IPS DF 4.7 (cell line): ENCODE data around the gene GPR6.

Experiments
- DNase-seq: peaks from one replicate; pipeline ENCODE4 v3.0.0-alpha.2; 2013; ENCODE audit warnings: low spot score; ENCODE audit errors: extremely low read depth

The GPR6 gene, protein sequence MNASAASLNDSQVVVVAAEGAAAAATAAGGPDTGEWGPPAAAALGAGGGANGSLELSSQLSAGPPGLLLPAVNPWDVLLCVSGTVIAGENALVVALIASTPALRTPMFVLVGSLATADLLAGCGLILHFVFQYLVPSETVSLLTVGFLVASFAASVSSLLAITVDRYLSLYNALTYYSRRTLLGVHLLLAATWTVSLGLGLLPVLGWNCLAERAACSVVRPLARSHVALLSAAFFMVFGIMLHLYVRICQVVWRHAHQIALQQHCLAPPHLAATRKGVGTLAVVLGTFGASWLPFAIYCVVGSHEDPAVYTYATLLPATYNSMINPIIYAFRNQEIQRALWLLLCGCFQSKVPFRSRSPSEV

DNA sequence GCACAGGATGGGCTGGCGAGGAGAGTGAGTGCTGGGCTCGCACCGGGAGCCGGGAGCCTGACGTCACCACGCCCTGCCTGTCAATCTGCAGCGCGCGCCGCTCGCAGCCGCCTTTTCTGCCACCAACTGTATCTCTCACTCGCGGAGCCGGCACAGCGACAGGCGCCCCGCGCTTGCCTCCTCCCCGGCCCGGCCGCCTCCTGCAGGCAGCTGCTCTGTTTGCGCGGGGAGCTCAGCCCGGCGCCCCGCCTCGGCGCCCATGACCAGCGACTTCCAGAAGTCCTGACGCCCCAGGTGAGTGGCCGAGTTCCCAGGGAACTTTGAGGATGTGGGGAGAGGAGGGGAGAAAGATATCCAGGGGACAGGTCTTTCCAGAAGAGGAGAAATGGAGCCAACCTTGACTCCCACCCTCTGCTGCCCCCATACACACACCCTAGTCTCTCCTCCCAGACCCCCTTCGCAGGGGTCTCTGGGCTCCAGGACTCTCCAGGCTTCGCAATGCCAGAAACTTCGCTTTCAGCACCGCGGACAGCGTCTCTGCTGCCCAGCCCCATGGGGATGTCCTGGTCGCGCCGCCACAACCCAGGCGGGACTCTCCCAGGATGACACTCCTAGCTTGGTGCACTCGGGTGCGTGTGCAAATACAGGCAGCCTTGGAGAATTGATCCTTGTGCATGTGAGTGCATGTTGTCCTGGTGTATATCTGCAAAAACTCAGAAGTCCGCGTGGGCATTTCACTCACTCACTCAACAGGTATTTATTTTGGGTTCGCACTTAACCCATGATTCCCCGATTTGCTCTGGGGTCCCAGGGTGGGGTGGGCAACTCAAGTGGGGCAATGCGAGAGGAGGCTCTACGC is at the start of gene GPR6:
Gene GPR6 (plus strand): TSS at position 138 of the 859 bp plus-strand sequence. CDS start 802 bp downstream, outside the sequence.
- peak; percentile 76 for DNase-seq

DNA sequence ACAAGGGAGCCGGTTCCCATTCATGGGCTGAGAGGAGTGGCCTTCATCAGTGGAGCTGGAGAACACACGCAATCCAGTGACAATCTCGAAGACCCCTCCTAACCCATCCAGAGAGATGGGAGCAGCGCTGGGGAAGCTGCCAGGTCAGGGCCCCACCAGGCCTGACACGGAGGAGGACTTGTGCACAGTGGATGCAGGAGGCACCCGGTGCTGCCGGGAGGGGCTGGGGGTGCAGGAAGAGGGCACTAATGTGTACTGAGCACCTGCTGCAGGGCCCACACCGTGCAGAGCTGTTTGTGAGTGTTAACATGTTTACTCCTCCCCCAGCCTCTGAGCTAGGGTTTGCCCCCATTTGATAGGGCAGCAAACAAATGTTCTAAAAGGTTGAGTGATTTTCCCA is 43.8 kb upstream of the GPR6 start:
- no peak for DNase-seq

DNA sequence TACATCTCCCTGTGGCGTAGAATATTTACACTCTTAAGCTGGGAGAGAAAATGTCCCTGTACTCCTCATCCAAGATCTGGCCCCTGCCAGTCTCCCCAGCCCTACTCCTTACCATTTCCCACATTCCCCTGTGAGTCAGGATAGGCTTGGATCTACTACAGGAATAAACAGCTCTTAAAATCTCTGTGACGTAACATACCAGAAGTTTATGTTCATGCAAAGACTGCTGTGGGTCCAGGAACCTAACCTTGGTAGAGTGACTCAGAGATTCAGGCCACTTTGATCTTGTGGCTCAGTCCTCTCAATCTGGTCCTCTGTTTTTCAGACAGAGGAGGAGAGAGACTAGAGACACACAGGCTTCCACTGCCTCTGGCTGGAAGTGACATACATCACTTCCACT is 38.5 kb upstream of the GPR6 start:
- no peak for DNase-seq

DNA sequence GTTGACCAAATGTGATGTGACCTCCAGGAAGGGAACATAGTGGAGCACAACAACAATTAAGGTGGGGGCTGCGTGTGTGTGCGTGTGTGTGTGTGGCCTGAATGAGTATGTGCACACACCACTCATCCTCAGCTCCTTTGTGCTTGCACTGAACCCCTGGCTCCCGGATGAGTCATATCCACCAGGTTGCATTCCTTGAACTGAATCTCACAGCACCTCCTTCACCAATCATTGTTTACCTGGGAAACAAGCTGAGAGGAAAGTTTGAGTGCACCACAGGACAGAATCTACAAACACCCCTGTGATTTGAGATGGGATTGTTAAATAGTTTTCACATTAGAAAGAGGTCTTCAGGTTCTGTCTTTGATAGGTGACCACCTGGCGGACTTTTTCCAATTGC is 33.7 kb upstream of the GPR6 start:
- DNase-seq, result peak; percentile 97

DNA sequence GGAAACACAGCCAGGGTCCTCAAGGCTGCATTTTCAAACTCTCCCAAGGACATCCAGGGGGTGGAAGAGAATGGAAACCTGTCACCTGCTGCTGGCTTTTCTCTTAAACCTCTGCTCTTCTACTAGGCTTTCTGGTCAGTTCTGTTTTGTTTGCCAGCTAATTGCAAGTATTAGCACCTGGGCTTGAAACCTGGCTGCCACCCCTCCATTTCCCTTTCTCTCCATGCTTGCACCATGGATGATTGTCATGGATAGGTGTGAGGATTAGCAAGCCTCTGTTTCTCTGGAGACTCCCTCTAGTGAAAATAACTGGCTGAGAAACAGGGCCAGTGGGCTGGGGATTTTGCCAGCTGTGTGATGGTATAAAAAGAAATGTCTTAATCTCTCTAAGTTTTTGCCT is 33.0 kb upstream of the GPR6 start:
- DNase-seq, result no peak

DNA sequence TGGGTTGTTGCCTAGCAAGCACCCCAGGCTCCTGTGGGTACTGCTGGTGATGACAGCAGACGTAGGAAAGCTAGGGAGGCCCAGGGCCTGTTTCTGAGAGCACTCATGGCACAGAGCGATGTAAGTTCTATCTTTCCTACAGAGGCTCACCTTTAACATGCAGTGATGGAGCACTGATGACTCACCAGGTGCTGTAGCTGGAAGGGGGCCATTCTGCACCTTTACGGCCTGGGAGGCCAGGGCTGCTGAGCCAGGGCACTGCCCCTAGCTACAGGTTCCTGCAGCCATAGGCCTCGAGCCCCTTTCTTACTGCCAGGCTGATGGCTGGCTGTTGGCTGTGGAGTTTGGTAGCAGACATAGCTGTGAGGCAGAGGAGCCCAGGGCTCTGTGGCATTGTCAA is 31.1 kb upstream of the GPR6 start:
- DNase-seq, result no peak

DNA sequence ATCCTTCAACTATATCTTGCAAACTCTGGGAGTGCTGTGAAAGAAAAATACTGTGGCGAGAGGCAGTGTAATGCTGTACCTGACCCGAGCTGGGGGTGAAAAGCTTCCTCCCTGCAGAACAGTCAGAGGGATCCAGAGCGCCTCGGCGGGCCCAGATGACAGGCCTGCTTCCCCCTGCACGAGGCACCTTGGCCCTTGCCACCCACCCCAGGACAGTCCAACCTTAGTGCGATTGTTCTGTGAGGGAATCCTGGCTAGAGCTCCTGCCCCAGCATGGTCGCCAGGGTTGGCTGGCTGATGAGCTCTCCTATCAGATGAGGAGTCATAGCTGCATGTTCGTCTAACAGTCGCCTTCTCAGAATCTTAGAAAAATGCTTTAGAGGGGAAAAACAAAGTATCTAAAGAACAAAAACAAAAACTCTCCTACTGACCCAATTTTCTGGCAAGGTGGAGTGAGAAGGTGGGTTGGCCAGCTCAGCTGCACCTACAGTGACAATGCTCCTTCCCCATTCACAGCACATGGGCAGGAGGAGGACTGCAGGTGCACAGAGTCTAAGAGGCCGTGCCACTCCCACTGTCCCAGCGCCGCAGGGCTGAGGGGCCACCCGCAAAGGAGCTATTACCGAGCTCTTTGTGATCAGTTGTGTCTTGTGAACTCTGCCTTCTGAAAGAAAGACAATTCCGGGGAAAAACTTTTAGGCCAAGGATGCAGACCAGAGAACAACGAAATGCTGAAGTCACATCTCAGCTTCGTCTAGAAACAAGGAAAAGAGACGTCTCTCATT is 28.6 kb upstream of the GPR6 start:
- no peak for DNase-seq

DNA sequence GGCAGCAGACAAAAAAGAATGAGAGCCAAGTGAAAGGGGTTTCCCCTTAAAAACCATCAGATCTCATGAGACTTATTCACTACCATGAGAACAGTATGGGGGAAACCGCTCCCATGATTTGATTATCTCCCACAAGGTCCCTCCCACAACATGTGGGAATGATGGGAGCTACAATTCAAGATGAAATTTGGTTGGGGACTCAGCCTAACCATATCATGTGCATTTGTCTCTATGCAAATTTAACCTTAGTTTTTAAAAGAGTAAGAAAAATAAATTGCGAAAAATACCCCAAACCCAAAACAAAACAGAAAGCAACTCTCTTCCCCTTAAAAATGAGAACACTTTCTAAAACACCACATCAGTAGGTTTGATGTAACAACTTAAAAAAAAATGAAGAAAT is 22.6 kb upstream of the GPR6 start:
- DNase-seq, result no peak

DNA sequence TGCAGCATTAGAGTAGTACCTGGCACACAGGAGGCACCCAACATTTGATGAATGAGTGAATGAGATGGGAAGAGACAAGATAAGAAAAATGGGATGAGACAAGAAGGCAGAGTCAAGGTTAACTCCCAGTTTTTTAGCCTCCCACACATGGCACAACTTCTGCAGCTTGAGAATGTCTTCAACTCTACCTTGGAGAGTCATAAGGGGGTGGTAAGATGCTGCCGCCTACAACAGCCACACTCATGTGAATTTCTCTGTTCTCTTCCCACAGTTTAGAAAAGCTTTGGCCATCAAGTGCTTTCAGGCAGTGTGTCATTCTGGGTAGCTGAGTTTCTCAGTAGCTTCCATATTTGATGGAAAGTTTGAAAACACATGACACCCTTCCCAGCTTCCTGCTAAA is 19.5 kb upstream of the GPR6 start:
- no peak for DNase-seq

DNA sequence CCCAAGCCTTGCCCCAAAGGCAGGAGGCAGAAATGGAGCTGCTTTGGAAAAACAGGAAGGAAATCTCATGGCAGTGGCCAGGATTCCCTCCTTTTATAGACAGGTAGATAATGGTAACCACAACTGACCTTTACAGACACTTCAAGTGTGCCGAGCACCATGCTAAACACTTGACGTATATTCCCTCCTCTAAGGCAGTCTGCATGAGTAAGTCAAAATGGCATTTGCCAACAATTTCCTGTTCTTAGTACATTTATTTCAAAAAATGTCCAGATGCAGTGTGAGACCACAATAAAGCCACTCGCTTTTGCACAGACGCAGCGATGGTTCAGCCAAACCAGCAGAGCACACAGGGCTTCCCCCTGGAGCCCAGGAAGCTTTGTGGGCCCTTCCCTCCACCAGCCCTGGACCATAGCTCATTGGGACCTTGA is 16.5 kb upstream of the GPR6 start:
- DNase-seq, result no peak

DNA sequence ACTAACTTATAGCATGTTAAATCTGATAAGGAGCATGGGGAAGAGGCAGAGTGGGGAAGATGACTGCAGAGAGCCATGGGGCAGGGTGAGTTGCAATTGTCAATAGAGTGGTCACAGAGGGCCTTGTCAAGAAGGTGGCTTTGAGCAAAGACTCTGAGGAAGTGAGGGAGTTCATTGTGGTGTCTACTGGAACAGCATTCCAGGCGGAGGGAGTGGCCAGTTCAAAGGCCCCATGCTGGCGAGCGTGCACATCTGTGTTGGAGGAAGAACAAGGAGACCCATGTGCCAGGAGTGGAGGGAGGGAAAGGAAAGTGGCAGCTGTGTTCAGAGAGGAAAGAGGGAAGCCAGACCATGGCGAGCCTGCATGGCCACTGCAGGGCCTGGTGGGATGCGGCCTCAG is 15.8 kb upstream of the GPR6 start:
- no peak for DNase-seq

DNA sequence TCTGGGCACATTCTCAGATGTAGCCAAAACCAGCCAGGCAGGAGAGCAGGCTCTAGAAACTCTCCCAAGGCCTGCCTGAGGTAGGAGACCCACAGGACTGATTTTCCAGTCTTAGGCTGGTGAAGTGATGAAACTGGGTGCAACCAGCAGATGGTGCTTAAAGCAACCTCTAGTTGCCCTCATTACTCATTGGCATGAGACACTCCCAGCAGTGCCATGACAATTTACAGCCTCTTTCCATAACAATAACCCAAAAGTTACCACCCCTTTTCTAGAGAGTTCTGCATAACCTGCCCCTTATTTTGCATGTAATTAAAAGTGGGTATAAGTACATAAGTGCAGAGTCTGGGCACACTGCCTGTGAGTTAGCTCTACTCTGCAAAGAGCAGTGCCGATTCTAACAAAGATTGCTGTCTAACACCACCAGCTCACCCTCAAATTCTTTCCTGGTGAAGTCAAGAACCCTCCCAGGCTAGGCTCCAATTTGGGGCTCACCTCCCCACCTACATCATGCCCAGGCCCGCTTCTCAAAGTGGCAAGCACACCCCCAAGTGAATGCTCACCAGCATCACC is 14.4 kb upstream of the GPR6 start:
- no peak for DNase-seq

DNA sequence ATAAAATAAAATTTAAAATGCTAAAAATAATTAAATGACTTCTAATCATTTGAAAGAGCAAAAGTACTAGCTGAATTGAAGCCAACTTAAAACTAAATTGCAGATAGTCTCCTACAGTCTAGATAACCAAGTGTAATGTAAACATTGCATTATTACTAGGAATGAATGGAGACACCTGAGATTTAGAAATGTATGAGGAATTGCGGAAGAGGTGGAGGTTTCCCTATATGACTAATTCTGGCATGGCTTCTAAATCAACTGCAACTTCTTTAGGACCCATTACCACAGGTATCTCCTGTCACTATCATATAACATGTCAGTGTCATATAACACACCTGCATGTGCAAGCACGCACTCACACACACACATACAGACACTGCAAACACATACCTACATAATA is 13.2 kb upstream of the GPR6 start:
- no peak for DNase-seq

DNA sequence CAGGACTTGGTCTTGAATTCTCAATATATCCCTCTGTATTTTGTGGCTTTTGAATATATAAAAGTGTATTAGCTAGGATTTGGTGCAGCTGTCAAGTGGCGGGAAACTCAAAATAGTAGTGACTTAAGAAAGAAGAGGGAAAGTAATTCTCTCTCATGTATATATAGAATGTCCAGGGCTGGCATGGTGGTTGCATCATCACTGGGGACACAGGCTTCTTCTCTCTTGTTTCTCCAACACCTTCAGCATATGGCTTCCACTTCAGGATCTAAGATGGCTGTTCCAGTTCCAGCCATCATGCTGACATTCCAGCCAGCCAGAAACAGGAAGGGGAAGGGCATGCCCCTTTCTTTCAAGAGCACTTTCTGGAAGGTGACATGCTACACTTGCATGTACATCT is 11.8 kb upstream of the GPR6 start:
- DNase-seq, result no peak

DNA sequence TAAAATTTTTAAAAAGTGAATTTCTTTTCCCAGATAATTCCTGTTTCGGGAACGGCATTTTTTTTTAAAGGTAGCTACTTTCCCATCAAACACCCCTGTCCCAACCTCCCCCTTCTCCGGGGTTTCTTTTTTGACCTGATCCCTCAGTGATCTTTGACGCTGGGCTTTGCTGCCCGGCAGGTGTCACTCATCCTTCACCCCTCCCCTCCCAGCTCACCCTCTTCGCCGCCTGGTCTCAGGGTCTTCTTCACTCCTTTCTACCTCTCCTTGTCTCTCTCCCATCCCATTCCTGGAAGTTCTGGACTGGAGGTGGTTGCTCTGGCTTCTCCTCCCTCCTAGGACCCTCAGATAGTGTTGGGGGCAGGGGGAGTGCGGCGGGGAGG is 329 bp upstream of the GPR6 start:
- no peak for DNase-seq

DNA sequence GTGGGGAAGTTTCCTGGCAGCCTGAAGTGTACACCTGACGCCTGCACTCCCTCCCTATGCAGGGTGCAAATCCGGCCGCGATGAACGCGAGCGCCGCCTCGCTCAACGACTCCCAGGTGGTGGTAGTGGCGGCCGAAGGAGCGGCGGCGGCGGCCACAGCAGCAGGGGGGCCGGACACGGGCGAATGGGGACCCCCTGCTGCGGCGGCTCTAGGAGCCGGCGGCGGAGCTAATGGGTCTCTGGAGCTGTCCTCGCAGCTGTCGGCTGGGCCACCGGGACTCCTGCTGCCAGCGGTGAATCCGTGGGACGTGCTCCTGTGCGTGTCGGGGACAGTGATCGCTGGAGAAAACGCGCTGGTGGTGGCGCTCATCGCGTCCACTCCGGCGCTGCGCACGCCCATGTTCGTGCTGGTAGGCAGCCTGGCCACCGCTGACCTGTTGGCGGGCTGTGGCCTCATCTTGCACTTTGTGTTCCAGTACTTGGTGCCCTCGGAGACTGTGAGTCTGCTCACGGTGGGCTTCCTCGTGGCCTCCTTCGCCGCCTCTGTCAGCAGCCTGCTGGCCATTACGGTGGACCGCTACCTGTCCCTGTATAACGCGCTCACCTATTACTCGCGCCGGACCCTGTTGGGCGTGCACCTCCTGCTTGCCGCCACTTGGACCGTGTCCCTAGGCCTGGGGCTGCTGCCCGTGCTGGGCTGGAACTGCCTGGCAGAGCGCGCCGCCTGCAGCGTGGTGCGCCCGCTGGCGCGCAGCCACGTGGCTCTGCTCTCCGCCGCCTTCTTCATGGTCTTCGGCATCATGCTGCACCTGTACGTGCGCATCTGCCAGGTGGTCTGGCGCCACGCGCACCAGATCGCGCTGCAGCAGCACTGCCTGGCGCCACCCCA is 1.2 kb downstream of the GPR6 start:
- DNase-seq, result no peak

DNA sequence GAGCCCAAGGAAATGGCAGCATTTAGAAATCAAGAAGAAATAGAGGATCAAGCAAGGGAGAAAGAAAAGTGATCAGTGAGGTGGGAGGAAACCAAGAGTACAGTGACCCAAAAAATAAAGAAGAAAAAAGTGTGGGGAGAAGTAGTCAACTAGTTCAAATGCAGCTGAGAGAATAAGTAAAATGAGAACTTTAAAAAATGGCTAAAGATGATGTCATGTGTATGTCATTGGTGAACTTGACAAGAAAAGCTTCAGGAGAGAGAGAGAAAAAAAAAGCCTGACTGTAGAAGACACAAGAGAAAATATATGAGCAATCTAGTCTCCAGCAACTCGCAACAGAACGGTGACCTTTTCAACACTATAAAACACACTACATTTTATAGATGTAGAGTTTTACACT is 6.3 kb downstream of the GPR6 start:
- no peak for DNase-seq

DNA sequence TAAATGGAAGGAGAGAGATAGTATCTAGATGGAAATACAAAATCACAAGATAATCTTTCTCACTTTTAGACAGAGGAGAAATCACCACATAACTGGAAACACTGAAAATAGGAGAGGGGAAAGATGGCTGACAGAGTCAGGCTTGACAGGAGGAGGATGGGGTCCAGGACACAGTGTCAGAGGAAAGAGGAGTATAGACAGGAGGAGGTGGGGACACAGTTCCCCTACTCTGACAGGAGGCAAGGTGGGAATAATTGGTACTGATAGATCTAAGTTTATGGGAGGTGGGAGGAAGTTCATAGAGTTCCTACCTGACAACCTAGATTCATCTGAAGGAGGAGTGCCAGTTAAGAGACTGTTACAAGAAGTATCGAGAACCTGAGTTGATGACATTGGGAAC is 9.1 kb downstream of the GPR6 start:
- DNase-seq, result no peak

DNA sequence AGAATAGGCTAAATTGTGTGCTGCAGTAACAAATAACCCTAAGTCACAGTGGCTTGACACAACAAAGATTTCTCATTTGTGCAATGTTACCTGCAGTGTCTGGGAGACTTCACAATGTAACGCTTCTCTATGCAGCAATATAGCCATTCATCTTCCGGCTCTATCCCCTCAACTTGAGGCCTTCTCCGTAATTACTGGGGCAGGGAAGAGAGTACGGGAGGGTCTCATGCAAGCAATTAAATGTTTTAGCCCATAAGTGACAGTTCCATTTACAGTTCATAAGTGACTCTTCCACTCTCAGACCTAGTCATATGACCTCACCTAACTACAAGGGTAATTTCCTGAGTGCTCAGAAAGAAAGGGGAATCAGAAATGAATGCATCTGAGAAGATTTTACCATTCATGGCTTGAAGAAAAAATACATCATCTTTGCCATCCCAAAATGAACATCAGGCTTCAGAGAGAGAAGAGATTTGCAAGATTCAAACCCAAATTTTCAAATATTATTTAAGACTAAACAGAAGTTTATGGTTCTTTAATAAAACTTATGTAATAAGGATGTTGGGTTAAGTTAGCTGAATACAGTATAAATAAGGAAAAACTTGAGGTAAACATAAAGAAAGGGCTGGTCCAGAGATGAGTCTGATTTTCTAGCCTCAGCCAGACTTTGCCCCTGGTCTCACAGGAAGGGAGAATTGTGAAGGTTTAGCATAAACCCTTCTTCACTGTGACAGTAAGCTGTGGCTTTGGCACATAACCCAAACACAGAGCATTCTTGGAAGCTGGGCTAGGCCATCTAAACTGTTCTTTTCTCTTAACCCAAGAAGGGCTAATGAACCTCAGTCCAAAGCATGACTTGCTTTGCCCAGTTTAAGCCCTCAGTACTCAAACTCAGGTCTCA is 13.3 kb downstream of the GPR6 start:
- no peak for DNase-seq
